Stimulated activated CD8-positive, alpha-beta memory T cell treated with anti-CD3 and anti-CD28 coated beads, Interleukin-7, amount 100 ng/mL, for 4 hours (primary cell): Measurements from ENCODE around the gene KRT33B.

ENCODE experiments used
- DNase-seq, 2 donors: peaks; one replicate each; pipeline ENCODE4 v3.0.0-alpha.2; 2020; ENCODE audit warnings: low read depth in 2 of 2

Gene KRT33B

GRCh38 chr17:41325126-41325525 is 44.5 kb downstream of the KRT33B start:
- no peak for DNase-seq

- DNase-seq, result no peak
Measured at GRCh38 chr17:41324180-41325075, 45.2 kb downstream of the KRT33B start.

GRCh38 chr17:41322903-41323895 is 46.4 kb downstream of the KRT33B start:
- no peak for DNase-seq

GRCh38 chr17:41322094-41322902 is 47.3 kb downstream of the KRT33B start:
- no peak for DNase-seq

GRCh38 chr17:41318231-41318630 is 51.4 kb downstream of the KRT33B start:
- DNase-seq, result no peak

- no peak for DNase-seq
Measured at GRCh38 chr17:41315814-41316445, 53.7 kb downstream of the KRT33B start.

- DNase-seq, result no peak
Measured at GRCh38 chr17:41315204-41315794, 54.3 kb downstream of the KRT33B start, which contains the start of gene KRTAP17-1. TSS of gene KRTAP17-1 (minus strand) at chr17:41315710. CDS start at chr17:41315650, 60 bp downstream.
